Suprapubic skin (tissue), 4 donors: ENCODE measurements around the gene PRKAG2. TPM values are rescaled to one million over a fixed set of nuclear protein-coding genes. Genes with fewer than 3 reads are reported as not detected.

Experiments used
- DNase-seq, 2 donors: peaks; one replicate each; pipeline ENCODE4 v3.0.0-alpha.2; 2019; ENCODE audit warnings: low spot score in 2 of 2
- H3K27ac ChIP-seq: fragments of 200-600 bp; sonication (generic); one replicate; pipeline ENCODE4 v1.5.1; 2019
- H3K27me3 ChIP-seq: fragments of 200-600 bp; sonication (generic); one replicate; pipeline ENCODE4 v1.5.1; 2019
- H3K36me3 ChIP-seq: fragments of 200-600 bp; sonication (generic); one replicate; pipeline ENCODE4 v1.5.1; 2019
- H3K4me1 ChIP-seq: fragments of 200-600 bp; sonication (generic); one replicate; pipeline ENCODE4 v1.5.1; 2019
- H3K4me3 ChIP-seq: fragments of 200-600 bp; sonication (generic); one replicate; pipeline ENCODE4 v1.5.1; 2019; ENCODE audit warnings: mild to moderate bottlenecking
- H3K9me3 ChIP-seq: fragments of 200-600 bp; sonication (generic); one replicate; pipeline ENCODE4 v1.5.1; 2019
- CTCF ChIP-seq, 2 donors: fragments of 200-600 bp in 1 of 2; fragments of 450-650 bp in 1 of 2; sonication (generic) in 1 of 2; IDR thresholded peaks; one replicate each; pipeline ENCODE4 v1.5.1; 2016 to 2019; ENCODE audit warnings: antibody characterized with exemption in 2 of 2, mild to moderate bottlenecking in 1 of 2, moderate library complexity in 1 of 2
- EP300 ChIP-seq: sonication (generic); formaldehyde crosslinking; IDR thresholded peaks from one replicate; pipeline ENCODE4 v1.6.1; 2017; ENCODE audit warnings: antibody characterized with exemption
- POLR2A ChIP-seq, 2 donors: fragments of 450-650 bp; IDR thresholded peaks; one replicate each; pipeline ENCODE4 v1.6.1; 2017; ENCODE audit warnings: antibody characterized with exemption in 2 of 2, mild to moderate bottlenecking in 2 of 2, moderate library complexity in 2 of 2
- POLR2AphosphoS5 ChIP-seq, 3 donors: sonication (generic); formaldehyde crosslinking; IDR thresholded peaks; one replicate each; pipeline ENCODE4 v1.6.1; 2017; ENCODE audit warnings: antibody characterized with exemption in 3 of 3
- WGBS: methylation state at CpG from one replicate; pipeline ENCODE4 v1.1.5; 2018; 5-methylcytosine and 5-hydroxymethylcytosine counted together
- total RNA-seq, 4 donors: library from RNA; depleted of rRNA; stranded (reverse); fragments of >200 nt; gene quantifications; one replicate each; pipeline ENCODE4 v1.1.0, GENCODE V29; 2016

The PRKAG2 gene
- total RNA-seq, 4 donors from 2014 or later, result 16.5 to 40.0 (median 17.3) TPM

GRCh38 chr7:151550656-151551286 lies 326.1 kb downstream of the PRKAG2 start:
- Histone ChIP-seq H3K4me3 (no peak overlapping the region), H3K9me3 (no peaks in the 10 kb centered on the region), H3K27ac (no peak overlapping the region), H3K4me1 (peaks cover 23% of the 10 kb centered on the region), H3K36me3 (peaks cover 6% of the 10 kb centered on the region), H3K27me3 (no peaks in the 10 kb centered on the region)
- no peak for DNase-seq
- WGBS, result 27% methylated on average over 3 of the region's 3 CpGs
- no peak for TF ChIP-seq POLR2AphosphoS5 (IDR thresholded peaks at IDR 0.05)
- no peak for TF ChIP-seq POLR2A (IDR thresholded peaks at IDR 0.05)
- TF ChIP-seq CTCF (IDR thresholded peaks at IDR 0.05), result no peak
- no peak for TF ChIP-seq EP300

- 99% methylated on average over 6 of the region's 6 CpGs for WGBS
- DNase-seq, result no peak
- Histone ChIP-seq H3K36me3 (no peaks in the 10 kb centered on the region), H3K4me3 (no peak overlapping the region), H3K4me1 (peaks cover 23% of the 10 kb centered on the region), H3K27ac (no peak overlapping the region), H3K9me3 (no peaks in the 10 kb centered on the region), H3K27me3 (no peaks in the 10 kb centered on the region)
- TF ChIP-seq CTCF (IDR thresholded peaks at IDR 0.05) (no peak), POLR2A (IDR thresholded peaks at IDR 0.05) (no peak), POLR2AphosphoS5 (IDR thresholded peaks at IDR 0.05) (no peak), EP300 (no peak)
Measured at GRCh38 chr7:151549644-151550043, 327.3 kb downstream of the PRKAG2 start.

- Histone ChIP-seq H3K4me1 (peaks cover 23% of the 10 kb centered on the region), H3K4me3 (no peak overlapping the region), H3K27me3 (no peaks in the 10 kb centered on the region), H3K9me3 (no peaks in the 10 kb centered on the region), H3K36me3 (no peaks in the 10 kb centered on the region), H3K27ac (no peak overlapping the region)
- 92% methylated on average over 7 of the region's 7 CpGs for WGBS
- TF ChIP-seq POLR2A (IDR thresholded peaks at IDR 0.05) (no peak), CTCF (IDR thresholded peaks at IDR 0.05) (no peak), EP300 (no peak), POLR2AphosphoS5 (IDR thresholded peaks at IDR 0.05) (no peak)
- no peak for DNase-seq
Measured at GRCh38 chr7:151549083-151549482, 327.8 kb downstream of the PRKAG2 start.

- Histone ChIP-seq H3K4me1 (no peaks in the 10 kb centered on the region), H3K36me3 (no peaks in the 10 kb centered on the region), H3K27ac (no peak overlapping the region), H3K9me3 (no peaks in the 10 kb centered on the region), H3K4me3 (no peak overlapping the region), H3K27me3 (no peaks in the 10 kb centered on the region)
- TF ChIP-seq POLR2AphosphoS5 (IDR thresholded peaks at IDR 0.05), result no peak
- no peak for TF ChIP-seq EP300
- no peak for TF ChIP-seq CTCF (IDR thresholded peaks at IDR 0.05)
- no peak for TF ChIP-seq POLR2A (IDR thresholded peaks at IDR 0.05)
- DNase-seq, result no peak
Measured at GRCh38 chr7:151544183-151544582, 332.7 kb downstream of the PRKAG2 start.

- H3K4me1 ChIP-seq, result peaks cover 12% of the 10 kb centered on the region
- no peak for TF ChIP-seq CTCF (IDR thresholded peaks at IDR 0.05)
- no peak for TF ChIP-seq POLR2AphosphoS5 (IDR thresholded peaks at IDR 0.05)
- no peak for TF ChIP-seq POLR2A (IDR thresholded peaks at IDR 0.05)
- no peak for TF ChIP-seq EP300
- no peak overlapping the region for H3K27ac ChIP-seq
- no peak for DNase-seq
- 94% methylated on average over 6 of the region's 6 CpGs for WGBS
- H3K36me3 ChIP-seq, result no peaks in the 10 kb centered on the region
- H3K9me3 ChIP-seq, result no peaks in the 10 kb centered on the region
- H3K4me3 ChIP-seq, result no peak overlapping the region
- no peaks in the 10 kb centered on the region for H3K27me3 ChIP-seq
Measured at GRCh38 chr7:151542606-151543130, 334.2 kb downstream of the PRKAG2 start.
